ENCODE results near the gene ZNF557.

The ZNF557 gene

DNA sequence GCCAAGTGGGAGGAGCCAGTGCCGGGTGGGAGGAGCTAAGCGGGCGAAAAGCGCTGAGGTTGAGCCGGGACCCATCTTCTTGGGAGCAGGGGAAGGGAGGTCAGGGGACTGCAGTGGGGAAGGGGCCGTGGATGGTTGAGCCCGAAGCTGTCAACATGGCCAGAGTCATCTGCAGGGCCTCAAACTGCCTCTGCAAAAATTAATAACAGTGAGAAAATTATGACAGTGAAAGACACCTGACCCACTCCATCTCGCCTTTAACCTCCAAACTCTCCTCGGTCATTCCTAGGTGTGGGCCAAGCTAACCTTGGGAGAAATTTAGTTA lies 30.1 kb downstream of the ZNF557 start:
- Histone ChIP-seq H2BK12ac (ENCODE audit: low read length) (no peak overlapping the region), H2BK120ac (ENCODE audit: insufficient read depth, low read length, poor library complexity) (no peak overlapping the region), H2BK5ac (ENCODE audit: low read depth, low read length, poor library complexity) (no peak overlapping the region), H2AFZ (ENCODE audit: insufficient read depth, low read length, poor library complexity) (peak overlapping the region; percentile 65), H3K27ac (ENCODE audit: low read depth, low read length) (no peak overlapping the region), H3K9me3 (ENCODE audit: insufficient read depth, low read depth, low read length) (peaks cover 6% of the 10 kb centered on the region), H3K9ac (ENCODE audit: low read length) (no peak overlapping the region), H4K8ac (ENCODE audit: low read depth, low read length) (peak overlapping the region; percentile 87), H3K18ac (ENCODE audit: low read length) (no peak overlapping the region), H3K4ac (ENCODE audit: low read depth, low read length) (peak overlapping the region; percentile 41), H3K36me3 (ENCODE audit: control insufficient read depth in 1 of 2, insufficient read depth in 2 of 2, low read length in 2 of 2) (no peaks in the 10 kb centered on the region), H3K79me2 (ENCODE audit: control insufficient read depth, insufficient read depth, low read length, poor library complexity) (peaks cover 6% of the 10 kb centered on the region), H3K4me3 (ENCODE audit: low read depth, low read length) (peak overlapping the region; percentile 78), H3K79me1 (ENCODE audit: low read length) (peaks cover 8% of the 10 kb centered on the region), H3K4me1 (ENCODE audit: control insufficient read depth in 1 of 2, insufficient read depth in 2 of 2, low read length in 2 of 2) (peaks cover 4% of the 10 kb centered on the region in 2 experiments), H3K14ac (ENCODE audit: low read length) (no peak overlapping the region), H3K23ac (ENCODE audit: low read length) (no peak overlapping the region), H3K27me3 (ENCODE audit: insufficient read depth, low read length) (no peaks in the 10 kb centered on the region), H4K12ac (ENCODE audit: low read depth, low read length) (peak overlapping the region; percentile 67), H4K91ac (ENCODE audit: low read depth, low read length) (no peak overlapping the region), H3K4me2 (ENCODE audit: low read length) (peak overlapping the region; percentile 61), H2AK5ac (ENCODE audit: low read length) (no peak overlapping the region)
- no CpG with 5 or more reads among the region's 9 CpGs for WGBS (ENCODE audit: extremely low coverage, insufficient coverage, insufficient read length)
- DNase-seq, result no peak

DNA sequence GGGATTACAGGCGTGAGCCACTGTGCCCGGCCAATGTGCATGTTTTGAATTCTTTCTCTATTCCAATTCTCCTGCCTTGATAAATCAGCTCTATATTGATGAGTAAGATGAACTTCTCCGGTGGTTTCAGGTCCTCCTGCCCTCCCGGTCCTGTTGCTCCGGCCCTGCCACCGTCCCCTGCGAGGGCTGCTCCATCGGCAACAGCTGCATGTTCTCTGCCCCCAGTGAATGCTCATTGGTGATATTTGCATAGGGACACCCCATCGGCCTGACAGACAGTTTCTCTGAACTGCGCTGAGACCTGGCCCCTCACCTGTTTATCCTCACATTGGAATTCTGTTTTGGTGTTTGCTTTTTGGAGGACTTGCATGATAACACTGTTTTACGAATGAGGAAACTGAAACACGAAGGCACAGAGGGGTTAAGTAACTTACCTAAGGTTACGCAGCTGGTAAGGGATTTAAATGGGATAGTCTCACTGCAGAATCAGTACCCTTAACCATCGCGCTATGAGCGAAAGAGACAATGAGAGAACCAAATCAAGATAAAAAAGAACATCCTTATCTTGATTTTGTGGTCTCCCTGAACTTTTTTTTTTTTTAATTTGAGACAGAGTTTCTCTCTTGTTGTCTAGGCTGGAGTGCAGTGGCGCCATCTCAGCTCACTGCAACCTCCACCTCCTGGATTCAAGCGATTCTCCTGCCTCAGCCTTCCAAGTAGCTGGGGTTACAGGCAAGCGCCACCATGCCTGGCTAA lies 32.2 kb downstream of the ZNF557 start:
- Histone ChIP-seq H4K91ac (ENCODE audit: low read depth, low read length) (no peak overlapping the region), H3K4me2 (ENCODE audit: low read length) (no peak overlapping the region), H3K9me3 (ENCODE audit: insufficient read depth, low read depth, low read length) (no peaks in the 10 kb centered on the region), H3K36me3 (ENCODE audit: control insufficient read depth in 1 of 2, insufficient read depth in 2 of 2, low read length in 2 of 2) (no peaks in the 10 kb centered on the region), H3K4ac (ENCODE audit: low read depth, low read length) (no peak overlapping the region), H3K4me3 (ENCODE audit: low read depth, low read length) (no peak overlapping the region), H3K4me1 (ENCODE audit: control insufficient read depth in 1 of 2, insufficient read depth in 2 of 2, low read length in 2 of 2) (peaks cover 4% of the 10 kb centered on the region in 2 experiments), H2AFZ (ENCODE audit: insufficient read depth, low read length, poor library complexity) (no peak overlapping the region), H3K27me3 (ENCODE audit: insufficient read depth, low read length) (no peaks in the 10 kb centered on the region), H2BK12ac (ENCODE audit: low read length) (peak overlapping the region; percentile 12), H2BK120ac (ENCODE audit: insufficient read depth, low read length, poor library complexity) (no peak overlapping the region), H3K79me2 (ENCODE audit: control insufficient read depth, insufficient read depth, low read length, poor library complexity) (peaks cover 6% of the 10 kb centered on the region), H2AK5ac (ENCODE audit: low read length) (no peak overlapping the region), H3K14ac (ENCODE audit: low read length) (no peak overlapping the region), H4K8ac (ENCODE audit: low read depth, low read length) (no peak overlapping the region), H3K27ac (ENCODE audit: low read depth, low read length) (no peak overlapping the region), H3K18ac (ENCODE audit: low read length) (no peak overlapping the region), H3K79me1 (ENCODE audit: low read length) (peaks cover 8% of the 10 kb centered on the region), H2BK5ac (ENCODE audit: low read depth, low read length, poor library complexity) (no peak overlapping the region), H3K23ac (ENCODE audit: low read length) (no peak overlapping the region), H3K9ac (ENCODE audit: low read length) (no peak overlapping the region), H4K12ac (ENCODE audit: low read depth, low read length) (no peak overlapping the region)
- DNase-seq, result no peak
- WGBS (ENCODE audit: extremely low coverage, insufficient coverage, insufficient read length), result no CpG with 5 or more reads among the region's 19 CpGs

DNA sequence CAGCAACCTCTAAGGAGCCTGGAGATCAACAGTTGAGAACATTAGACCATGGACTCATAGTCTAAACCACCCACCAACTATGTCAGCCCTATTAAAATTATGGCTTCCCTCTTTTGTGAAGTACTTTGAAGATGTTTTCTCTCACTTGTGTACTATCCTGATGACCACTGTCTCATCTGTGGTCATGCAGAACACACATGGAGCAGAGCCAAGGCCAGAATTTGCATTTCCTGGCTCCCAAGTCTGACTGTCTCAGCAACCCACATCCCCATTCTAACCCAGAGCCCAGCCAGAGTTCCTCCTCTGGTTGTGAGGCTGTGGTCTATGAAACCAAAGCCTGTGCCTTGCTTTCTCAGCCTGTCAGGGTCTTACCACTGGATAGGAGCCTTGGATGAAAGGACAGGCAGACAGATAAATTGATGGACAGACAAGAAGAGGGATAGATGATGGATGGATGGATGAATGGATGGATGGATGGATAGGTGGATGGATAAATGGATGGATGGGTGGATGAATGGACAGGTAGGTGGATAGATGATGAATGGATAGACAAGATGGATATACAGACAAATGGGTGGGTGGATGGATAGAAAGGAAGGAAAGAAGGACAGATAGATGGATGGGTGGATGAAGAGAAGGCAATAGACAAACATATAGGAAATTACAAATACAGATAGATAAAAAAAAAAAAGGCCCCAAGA lies 35.4 kb downstream of the ZNF557 start:
- Histone ChIP-seq H4K12ac (ENCODE audit: low read depth, low read length) (no peak overlapping the region), H2BK120ac (ENCODE audit: insufficient read depth, low read length, poor library complexity) (no peak overlapping the region), H4K91ac (ENCODE audit: low read depth, low read length) (no peak overlapping the region), H3K4me3 (ENCODE audit: low read depth, low read length) (no peak overlapping the region), H3K9ac (ENCODE audit: low read length) (no peak overlapping the region), H2AK5ac (ENCODE audit: low read length) (no peak overlapping the region), H2BK12ac (ENCODE audit: low read length) (no peak overlapping the region), H3K4me2 (ENCODE audit: low read length) (no peak overlapping the region), H3K79me1 (ENCODE audit: low read length) (no peaks in the 10 kb centered on the region), H4K8ac (ENCODE audit: low read depth, low read length) (no peak overlapping the region), H3K9me3 (ENCODE audit: insufficient read depth, low read depth, low read length) (peaks cover 2% of the 10 kb centered on the region), H3K4me1 (ENCODE audit: control insufficient read depth in 1 of 2, insufficient read depth in 2 of 2, low read length in 2 of 2) (peaks cover 9 to 10% of the 10 kb centered on the region in 2 experiments), H3K27ac (ENCODE audit: low read depth, low read length) (no peak overlapping the region), H3K36me3 (ENCODE audit: control insufficient read depth in 1 of 2, insufficient read depth in 2 of 2, low read length in 2 of 2) (no peaks in the 10 kb centered on the region), H2BK5ac (ENCODE audit: low read depth, low read length, poor library complexity) (no peak overlapping the region), H3K27me3 (ENCODE audit: insufficient read depth, low read length) (no peaks in the 10 kb centered on the region), H3K14ac (ENCODE audit: low read length) (no peak overlapping the region), H3K18ac (ENCODE audit: low read length) (no peak overlapping the region), H3K23ac (ENCODE audit: low read length) (no peak overlapping the region), H3K79me2 (ENCODE audit: control insufficient read depth, insufficient read depth, low read length, poor library complexity) (no peaks in the 10 kb centered on the region), H2AFZ (ENCODE audit: insufficient read depth, low read length, poor library complexity) (no peak overlapping the region), H3K4ac (ENCODE audit: low read depth, low read length) (no peak overlapping the region)
- DNase-seq, result no peak

DNA sequence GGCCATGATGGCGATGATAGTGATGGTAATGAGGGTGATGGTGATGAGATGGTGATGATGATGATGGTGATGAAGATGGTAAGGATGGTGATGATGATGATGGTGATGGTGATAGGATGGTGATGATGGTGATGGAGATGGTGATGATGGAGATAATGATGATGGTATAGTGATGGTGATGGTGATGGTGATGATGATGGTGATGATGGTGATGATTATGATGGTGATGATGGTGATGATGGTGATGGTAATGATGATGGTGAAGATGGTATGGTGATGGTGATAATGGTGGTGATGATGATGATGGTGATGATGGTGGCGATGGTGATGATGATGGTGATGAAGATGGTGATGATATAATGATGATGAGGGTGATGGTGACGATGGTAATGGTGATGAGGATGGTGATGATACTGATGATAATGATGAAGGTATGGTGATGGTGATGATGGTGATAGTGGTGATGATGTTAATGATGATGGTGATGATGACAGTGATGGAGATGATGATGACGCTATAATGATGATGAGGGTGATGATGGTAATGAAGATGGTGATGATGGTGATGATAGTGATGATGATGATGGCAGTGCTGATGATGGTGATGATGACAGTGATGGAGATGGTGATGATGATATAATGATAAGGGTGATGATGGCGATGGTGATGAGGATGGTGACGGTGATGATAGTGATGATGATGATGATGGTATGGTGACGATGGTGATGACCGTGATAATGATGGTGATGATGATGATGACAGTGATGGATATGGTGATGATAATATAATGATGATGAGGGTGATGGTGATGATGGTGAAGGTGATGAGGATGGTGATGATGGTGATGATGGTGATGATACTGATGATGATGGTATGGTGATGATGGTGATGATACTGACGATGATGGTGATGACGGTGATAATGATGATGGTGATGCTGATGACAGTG lies 37.5 kb downstream of the ZNF557 start:
- Histone ChIP-seq H3K4ac (ENCODE audit: low read depth, low read length) (no peak overlapping the region), H3K36me3 (ENCODE audit: control insufficient read depth in 1 of 2, insufficient read depth in 2 of 2, low read length in 2 of 2) (no peaks in the 10 kb centered on the region), H3K23ac (ENCODE audit: low read length) (no peak overlapping the region), H3K9ac (ENCODE audit: low read length) (no peak overlapping the region), H4K91ac (ENCODE audit: low read depth, low read length) (no peak overlapping the region), H2AFZ (ENCODE audit: insufficient read depth, low read length, poor library complexity) (no peak overlapping the region), H3K4me1 (ENCODE audit: control insufficient read depth in 1 of 2, insufficient read depth in 2 of 2, low read length in 2 of 2) (peaks cover 8 to 10% of the 10 kb centered on the region in 2 experiments), H2BK5ac (ENCODE audit: low read depth, low read length, poor library complexity) (no peak overlapping the region), H3K18ac (ENCODE audit: low read length) (no peak overlapping the region), H3K4me2 (ENCODE audit: low read length) (no peak overlapping the region), H3K9me3 (ENCODE audit: insufficient read depth, low read depth, low read length) (peaks cover 2% of the 10 kb centered on the region), H4K12ac (ENCODE audit: low read depth, low read length) (no peak overlapping the region), H3K4me3 (ENCODE audit: low read depth, low read length) (no peak overlapping the region), H3K27ac (ENCODE audit: low read depth, low read length) (no peak overlapping the region), H4K8ac (ENCODE audit: low read depth, low read length) (no peak overlapping the region), H3K14ac (ENCODE audit: low read length) (no peak overlapping the region), H2AK5ac (ENCODE audit: low read length) (no peak overlapping the region), H3K27me3 (ENCODE audit: insufficient read depth, low read length) (no peaks in the 10 kb centered on the region), H2BK12ac (ENCODE audit: low read length) (no peak overlapping the region), H3K79me2 (ENCODE audit: control insufficient read depth, insufficient read depth, low read length, poor library complexity) (no peaks in the 10 kb centered on the region), H3K79me1 (ENCODE audit: low read length) (no peaks in the 10 kb centered on the region), H2BK120ac (ENCODE audit: insufficient read depth, low read length, poor library complexity) (no peak overlapping the region)
- no peak for DNase-seq
- WGBS (ENCODE audit: extremely low coverage, insufficient coverage, insufficient read length), result 100% methylated on average over 4 of the region's 10 CpGs
